Liver (tissue), 9 donors: ENCODE measurements around the gene F13A1. TPM values are rescaled to one million over a fixed set of nuclear protein-coding genes. Genes with fewer than 3 reads are reported as not detected.

Source experiments
- DNase-seq: peaks from one replicate; pipeline ENCODE4 v3.0.0-alpha.2; 2017; ENCODE audit warnings: low spot score
- H3K27ac ChIP-seq, 2 donors: one replicate each; pipeline ENCODE4 v1.7.0; 2013; ENCODE audit warnings: inconsistent platforms in 2 of 2, low read length in 2 of 2, control low read depth in 1 of 2, low read depth in 1 of 2, mild to moderate bottlenecking in 1 of 2
- H3K27me3 ChIP-seq, 4 donors: one replicate each; pipeline versions ENCODE4 v1.6.1 to v1.7.0; 2013; ENCODE audit warnings: low read length in 3 of 4, inconsistent platforms in 1 of 4, mild to moderate bottlenecking in 1 of 4, moderate library complexity in 1 of 4; ENCODE audit not compliant: control insufficient read depth in 4 of 4, insufficient read depth in 4 of 4
- H3K36me3 ChIP-seq, 4 donors: one replicate each; pipeline versions ENCODE4 v1.6.1 to v1.7.0; 2013; ENCODE audit warnings: low read length in 3 of 4, mild to moderate bottlenecking in 3 of 4, low read depth in 1 of 4, moderate library complexity in 1 of 4; ENCODE audit not compliant: control insufficient read depth in 4 of 4, insufficient read depth in 3 of 4
- H3K4me1 ChIP-seq, 4 donors: one replicate each; pipeline versions ENCODE4 v1.6.1 to v1.7.0; 2013; ENCODE audit warnings: low read length in 3 of 4, mild to moderate bottlenecking in 3 of 4, moderate library complexity in 1 of 4; ENCODE audit not compliant: control insufficient read depth in 4 of 4, insufficient read depth in 4 of 4
- H3K4me3 ChIP-seq, 3 donors: one replicate each; pipeline versions ENCODE4 v1.6.1 to v1.7.0; 2013; ENCODE audit warnings: low read length in 3 of 3, control low read depth in 1 of 3, low read depth in 1 of 3, mild to moderate bottlenecking in 1 of 3
- H3K9ac ChIP-seq, 2 donors: one replicate each; pipeline ENCODE4 v1.7.0; 2013; ENCODE audit warnings: low read length in 2 of 2, mild to moderate bottlenecking in 2 of 2, moderate library complexity in 2 of 2, control low read depth in 1 of 2, low read depth in 1 of 2
- H3K9me3 ChIP-seq, 4 donors: one replicate each; pipeline versions ENCODE4 v1.6.1 to v1.7.0; 2013; ENCODE audit warnings: low read length in 3 of 4; ENCODE audit not compliant: control insufficient read depth in 4 of 4
- ATF3 ChIP-seq: IDR thresholded peaks from 2 replicates; pipeline ENCODE4 v1.6.1; 2016; ENCODE audit warnings: antibody characterized with exemption
- EGR1 ChIP-seq, 2 donors: IDR thresholded peaks; 2 replicates each; pipeline ENCODE4 v1.6.1; 2016 to 2018; ENCODE audit warnings: antibody characterized with exemption in 2 of 2, low read depth in 2 of 2
- FOXA1 ChIP-seq: IDR thresholded peaks from 2 replicates; pipeline ENCODE4 v1.6.1; 2016; ENCODE audit warnings: antibody characterized with exemption
- FOXA2 ChIP-seq: IDR thresholded peaks from 2 replicates; pipeline ENCODE4 v1.6.1; 2016; ENCODE audit warnings: antibody characterized with exemption
- GABPA ChIP-seq, 2 donors: IDR thresholded peaks in 1 of 2; conservative IDR thresholded peaks in 1 of 2; 2 replicates each; pipeline ENCODE4 v1.6.1; 2016; ENCODE audit warnings: antibody characterized with exemption in 2 of 2, mild to moderate bottlenecking in 1 of 2, moderate library complexity in 1 of 2
- HNF4A ChIP-seq, 2 donors: conservative IDR thresholded peaks; 2 replicates each; pipeline ENCODE4 v1.6.1; 2016; ENCODE audit warnings: antibody characterized with exemption in 2 of 2, mild to moderate bottlenecking in 2 of 2
- HNF4G ChIP-seq: IDR thresholded peaks from 2 replicates; pipeline ENCODE4 v1.6.1; 2016; ENCODE audit warnings: antibody characterized with exemption
- JUND ChIP-seq, 2 donors: IDR thresholded peaks; 2 replicates each; pipeline ENCODE4 v1.6.1; 2016; ENCODE audit warnings: antibody characterized with exemption in 2 of 2
- MAX ChIP-seq: IDR thresholded peaks from 2 replicates; pipeline ENCODE4 v1.6.1; 2016; ENCODE audit warnings: antibody characterized with exemption
- NR2F2 ChIP-seq: IDR thresholded peaks from 2 replicates; pipeline ENCODE4 v1.6.1; 2016; ENCODE audit warnings: antibody characterized with exemption
- RAD21 ChIP-seq, 2 donors: IDR thresholded peaks; 2 replicates each; pipeline ENCODE4 v1.6.1; 2016; ENCODE audit warnings: antibody characterized with exemption in 2 of 2, mild to moderate bottlenecking in 2 of 2
- RXRA ChIP-seq, 2 donors: IDR thresholded peaks; 2 replicates each; pipeline ENCODE4 v1.6.1; 2017 to 2018; ENCODE audit warnings: antibody characterized with exemption in 2 of 2, mild to moderate bottlenecking in 1 of 2
- SP1 ChIP-seq: IDR thresholded peaks from 2 replicates; pipeline ENCODE4 v1.6.1; 2018; ENCODE audit warnings: antibody characterized with exemption, mild to moderate bottlenecking
- TAF1 ChIP-seq: conservative IDR thresholded peaks from 2 replicates; pipeline ENCODE4 v1.6.1; 2016; ENCODE audit warnings: antibody characterized with exemption, mild to moderate bottlenecking
- YY1 ChIP-seq: IDR thresholded peaks from 2 replicates; pipeline ENCODE4 v1.6.1; 2016; ENCODE audit warnings: antibody characterized with exemption, mild to moderate bottlenecking
- WGBS: extraction: QIAGEN DNeasy Blood & Tissue Kit; methylation state at CpG from one replicate; pipeline ENCODE4 v1.1.7; 2013; 5-methylcytosine and 5-hydroxymethylcytosine counted together
- polyA plus RNA-seq, 2 donors: library from polyadenylated mRNA; stranded (reverse) in 1 of 2; unstranded in 1 of 2; fragments of 200-250 nt in 1 of 2; fragments of >200 nt in 1 of 2; fragmentation: Nextera tagmentation in 1 of 2; extraction: Ambion mirVana in 1 of 2; gene quantifications; one replicate each; pipeline versions ENCODE4 v1.2.1 to v1.2.3, GENCODE V29; 2013 to 2015
- total RNA-seq, 2 donors: library from RNA; depleted of rRNA; stranded (reverse); fragments of >200 nt; gene quantifications; one replicate each; pipeline ENCODE4 v1.2.3, GENCODE V29; 2014
- TF ChIP-seq, protein P1 (sequence below): IDR thresholded peaks from 2 replicates; pipeline ENCODE4 v1.6.1; 2016; ENCODE audit warnings: antibody characterized with exemption, mild to moderate bottlenecking
- TF ChIP-seq, protein P2 (sequence below): fragments of 150-350 bp; IDR thresholded peaks from 2 replicates; pipeline ENCODE4 v1.5.1; 2017; ENCODE audit warnings: improper control_type of control experiment, low read depth, low read length; ENCODE audit not compliant: missing input control
- TF ChIP-seq, protein P3 (sequence below): IDR thresholded peaks from 2 replicates; pipeline ENCODE4 v1.6.1; 2016; ENCODE audit warnings: antibody characterized with exemption
- donor health status: healthy.
- donor health status: healthy.
- donor health status: healthy.
- donor health status: healthy.
- donor health status: healthy.

F13A1 gene
- total and polyA plus RNA-seq, 4 donors = 0.46 to 18.3 (median 5.1) TPM

GRCh38 chr6:6368040-6368683, 47.7 kb upstream of the F13A1 start:
- Histone ChIP-seq H3K27ac (no peak overlapping the region), H3K27me3 (no peaks in the 10 kb centered on the region), H3K9me3 (no peaks in the 10 kb centered on the region), H3K4me3 (no peak overlapping the region), H3K36me3 (no peaks in the 10 kb centered on the region), H3K9ac (no peak overlapping the region), H3K4me1 (no peaks in the 10 kb centered on the region)
- DNase-seq = no peak
- WGBS = 94% methylated on average over 3 of the region's 3 CpGs
- TF ChIP-seq RXRA (IDR thresholded peaks at IDR 0.05) (no peak), FOXA1 (no peak), JUND (IDR thresholded peaks at IDR 0.05) (no peak), EGR1 (IDR thresholded peaks at IDR 0.05; ENCODE audit: low read depth in 2 of 2) (no peak), FOXA2 (no peak), RAD21 (IDR thresholded peaks at IDR 0.05) (no peak)
- TF ChIP-seq, protein P1, sequence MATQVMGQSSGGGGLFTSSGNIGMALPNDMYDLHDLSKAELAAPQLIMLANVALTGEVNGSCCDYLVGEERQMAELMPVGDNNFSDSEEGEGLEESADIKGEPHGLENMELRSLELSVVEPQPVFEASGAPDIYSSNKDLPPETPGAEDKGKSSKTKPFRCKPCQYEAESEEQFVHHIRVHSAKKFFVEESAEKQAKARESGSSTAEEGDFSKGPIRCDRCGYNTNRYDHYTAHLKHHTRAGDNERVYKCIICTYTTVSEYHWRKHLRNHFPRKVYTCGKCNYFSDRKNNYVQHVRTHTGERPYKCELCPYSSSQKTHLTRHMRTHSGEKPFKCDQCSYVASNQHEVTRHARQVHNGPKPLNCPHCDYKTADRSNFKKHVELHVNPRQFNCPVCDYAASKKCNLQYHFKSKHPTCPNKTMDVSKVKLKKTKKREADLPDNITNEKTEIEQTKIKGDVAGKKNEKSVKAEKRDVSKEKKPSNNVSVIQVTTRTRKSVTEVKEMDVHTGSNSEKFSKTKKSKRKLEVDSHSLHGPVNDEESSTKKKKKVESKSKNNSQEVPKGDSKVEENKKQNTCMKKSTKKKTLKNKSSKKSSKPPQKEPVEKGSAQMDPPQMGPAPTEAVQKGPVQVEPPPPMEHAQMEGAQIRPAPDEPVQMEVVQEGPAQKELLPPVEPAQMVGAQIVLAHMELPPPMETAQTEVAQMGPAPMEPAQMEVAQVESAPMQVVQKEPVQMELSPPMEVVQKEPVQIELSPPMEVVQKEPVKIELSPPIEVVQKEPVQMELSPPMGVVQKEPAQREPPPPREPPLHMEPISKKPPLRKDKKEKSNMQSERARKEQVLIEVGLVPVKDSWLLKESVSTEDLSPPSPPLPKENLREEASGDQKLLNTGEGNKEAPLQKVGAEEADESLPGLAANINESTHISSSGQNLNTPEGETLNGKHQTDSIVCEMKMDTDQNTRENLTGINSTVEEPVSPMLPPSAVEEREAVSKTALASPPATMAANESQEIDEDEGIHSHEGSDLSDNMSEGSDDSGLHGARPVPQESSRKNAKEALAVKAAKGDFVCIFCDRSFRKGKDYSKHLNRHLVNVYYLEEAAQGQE = no peak
- TF ChIP-seq, protein P2, sequence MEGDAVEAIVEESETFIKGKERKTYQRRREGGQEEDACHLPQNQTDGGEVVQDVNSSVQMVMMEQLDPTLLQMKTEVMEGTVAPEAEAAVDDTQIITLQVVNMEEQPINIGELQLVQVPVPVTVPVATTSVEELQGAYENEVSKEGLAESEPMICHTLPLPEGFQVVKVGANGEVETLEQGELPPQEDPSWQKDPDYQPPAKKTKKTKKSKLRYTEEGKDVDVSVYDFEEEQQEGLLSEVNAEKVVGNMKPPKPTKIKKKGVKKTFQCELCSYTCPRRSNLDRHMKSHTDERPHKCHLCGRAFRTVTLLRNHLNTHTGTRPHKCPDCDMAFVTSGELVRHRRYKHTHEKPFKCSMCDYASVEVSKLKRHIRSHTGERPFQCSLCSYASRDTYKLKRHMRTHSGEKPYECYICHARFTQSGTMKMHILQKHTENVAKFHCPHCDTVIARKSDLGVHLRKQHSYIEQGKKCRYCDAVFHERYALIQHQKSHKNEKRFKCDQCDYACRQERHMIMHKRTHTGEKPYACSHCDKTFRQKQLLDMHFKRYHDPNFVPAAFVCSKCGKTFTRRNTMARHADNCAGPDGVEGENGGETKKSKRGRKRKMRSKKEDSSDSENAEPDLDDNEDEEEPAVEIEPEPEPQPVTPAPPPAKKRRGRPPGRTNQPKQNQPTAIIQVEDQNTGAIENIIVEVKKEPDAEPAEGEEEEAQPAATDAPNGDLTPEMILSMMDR = no peak

DNA sequence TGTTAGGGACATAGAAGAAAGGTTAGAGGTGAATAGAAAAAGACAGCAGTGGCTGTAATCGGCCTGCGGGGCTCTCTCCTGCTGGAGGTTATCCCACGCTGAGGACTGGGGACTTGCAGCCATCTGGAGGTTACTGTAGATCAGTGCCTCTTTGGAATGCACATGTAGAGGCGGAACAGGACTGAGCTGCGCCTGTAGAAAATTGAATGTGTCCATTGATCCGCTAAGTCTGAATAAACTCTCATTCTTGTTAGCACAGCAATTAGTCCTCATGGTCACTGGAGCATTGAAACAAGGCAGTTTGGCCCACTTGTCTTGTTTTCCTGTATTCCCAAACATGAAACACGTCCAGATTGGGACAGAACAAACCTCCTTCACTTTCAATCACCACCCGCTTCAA, 46.3 kb upstream of the F13A1 start:
- no peak overlapping the region for H3K9ac ChIP-seq
- DNase-seq = no peak
- H3K36me3 ChIP-seq = no peaks in the 10 kb centered on the region
- H3K27ac ChIP-seq = no peak overlapping the region
- H3K27me3 ChIP-seq = no peaks in the 10 kb centered on the region
- H3K4me3 ChIP-seq = no peak overlapping the region
- H3K4me1 ChIP-seq = no peaks in the 10 kb centered on the region
- WGBS = 71% methylated on average over 8 of the region's 8 CpGs
- TF ChIP-seq, protein P1 = no peak
- TF ChIP-seq ATF3 = no peak
- no peak for TF ChIP-seq GABPA (IDR thresholded peaks at IDR 0.05 in 1 of 2, conservative IDR thresholded peaks at IDR 0.05 in 1 of 2)
- TF ChIP-seq HNF4G = no peak
- TF ChIP-seq EGR1 (IDR thresholded peaks at IDR 0.05; ENCODE audit: low read depth in 2 of 2) = no peak
- TF ChIP-seq, protein P2 = no peak
- no peak for TF ChIP-seq TAF1
- no peak for TF ChIP-seq FOXA2
- TF ChIP-seq NR2F2 = no peak
- no peak for TF ChIP-seq FOXA1
- no peak for TF ChIP-seq MAX
- TF ChIP-seq SP1 = no peak
- TF ChIP-seq, protein P3, sequence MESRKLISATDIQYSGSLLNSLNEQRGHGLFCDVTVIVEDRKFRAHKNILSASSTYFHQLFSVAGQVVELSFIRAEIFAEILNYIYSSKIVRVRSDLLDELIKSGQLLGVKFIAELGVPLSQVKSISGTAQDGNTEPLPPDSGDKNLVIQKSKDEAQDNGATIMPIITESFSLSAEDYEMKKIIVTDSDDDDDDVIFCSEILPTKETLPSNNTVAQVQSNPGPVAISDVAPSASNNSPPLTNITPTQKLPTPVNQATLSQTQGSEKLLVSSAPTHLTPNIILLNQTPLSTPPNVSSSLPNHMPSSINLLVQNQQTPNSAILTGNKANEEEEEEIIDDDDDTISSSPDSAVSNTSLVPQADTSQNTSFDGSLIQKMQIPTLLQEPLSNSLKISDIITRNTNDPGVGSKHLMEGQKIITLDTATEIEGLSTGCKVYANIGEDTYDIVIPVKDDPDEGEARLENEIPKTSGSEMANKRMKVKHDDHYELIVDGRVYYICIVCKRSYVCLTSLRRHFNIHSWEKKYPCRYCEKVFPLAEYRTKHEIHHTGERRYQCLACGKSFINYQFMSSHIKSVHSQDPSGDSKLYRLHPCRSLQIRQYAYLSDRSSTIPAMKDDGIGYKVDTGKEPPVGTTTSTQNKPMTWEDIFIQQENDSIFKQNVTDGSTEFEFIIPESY = no peak
- TF ChIP-seq YY1 = no peak
- TF ChIP-seq RAD21 (IDR thresholded peaks at IDR 0.05) = no peak
- TF ChIP-seq RXRA (IDR thresholded peaks at IDR 0.05) = no peak
- no peak for TF ChIP-seq JUND (IDR thresholded peaks at IDR 0.05)
- TF ChIP-seq HNF4A (conservative IDR thresholded peaks at IDR 0.05) = no peak
- no peaks in the 10 kb centered on the region for H3K9me3 ChIP-seq
